Endodermal cell (in vitro differentiated cells): ENCODE results near the gene MOSPD3. TPM values are rescaled to one million over a fixed set of nuclear protein-coding genes. Genes with fewer than 3 reads are reported as not detected.
A peak's percentile ranks its signal among the peaks of the same experiment; 100 is the strongest.

ENCODE experiments used
- DNase-seq: peaks from one replicate; pipeline ENCODE4 v3.0.0-alpha.2; 2017
- H3K27ac ChIP-seq: 2 replicates; pipeline ENCODE4 v1.5.1; 2013; ENCODE audit warnings: mild to moderate bottlenecking, low read depth, low read length, moderate library complexity
- H3K27me3 ChIP-seq: 2 replicates; pipeline ENCODE4 v1.6.1; 2013; ENCODE audit warnings: mild to moderate bottlenecking, low read length, moderate library complexity; ENCODE audit not compliant: insufficient read depth, control insufficient read depth, poor library complexity, severe bottlenecking
- H3K36me3 ChIP-seq: 2 replicates; pipeline ENCODE4 v1.7.0; 2013; ENCODE audit warnings: mild to moderate bottlenecking, low read length, moderate library complexity; ENCODE audit not compliant: control insufficient read depth, insufficient read depth
- H3K4me1 ChIP-seq: one replicate; pipeline ENCODE4 v1.7.0; 2013; ENCODE audit warnings: low read length; ENCODE audit not compliant: control insufficient read depth, insufficient read depth
- H3K4me3 ChIP-seq: 2 replicates; pipeline ENCODE4 v1.5.1; 2013; ENCODE audit warnings: mild to moderate bottlenecking, low read length, moderate library complexity
- H3K9ac ChIP-seq: 2 replicates; pipeline ENCODE4 v1.6.1; 2013; ENCODE audit warnings: mild to moderate bottlenecking, low read length, moderate library complexity; ENCODE audit not compliant: poor library complexity, severe bottlenecking; ENCODE audit errors: extremely low read depth
- H3K9me3 ChIP-seq: 2 replicates; pipeline ENCODE4 v1.6.1; 2013; ENCODE audit warnings: mild to moderate bottlenecking, low read length, moderate library complexity; ENCODE audit not compliant: control insufficient read depth
- H3K27ac Mint-ChIP-seq: 2 replicates; pipeline ENCODE4 v1.8.0; 2020; ENCODE audit warnings: mixed read lengths
- H3K27me3 Mint-ChIP-seq: 2 replicates; pipeline ENCODE4 v1.8.0; 2021; ENCODE audit warnings: mild to moderate bottlenecking, mixed read lengths; ENCODE audit not compliant: insufficient read depth
- H3K36me3 Mint-ChIP-seq: 2 replicates; pipeline ENCODE4 v1.8.0; 2020; ENCODE audit warnings: low read depth, mixed read lengths
- H3K4me1 Mint-ChIP-seq: 2 replicates; pipeline ENCODE4 v1.8.0; 2020; ENCODE audit warnings: mixed read lengths
- H3K4me3 Mint-ChIP-seq: 2 replicates; pipeline ENCODE4 v1.8.0; 2020; ENCODE audit warnings: mild to moderate bottlenecking, moderate library complexity, mixed read lengths
- H3K9me3 Mint-ChIP-seq: 2 replicates; pipeline ENCODE4 v1.8.0; 2020; ENCODE audit warnings: mild to moderate bottlenecking, mixed read lengths
- WGBS, 2 experiments: methylation state at CpG; one replicate each; pipeline versions ENCODE4 v1.1.5 to v1.1.7; 2013; ENCODE audit warnings: missing lambda C conversion rate in 2 of 2, mixed read lengths in 1 of 2; ENCODE audit not compliant: insufficient coverage in 1 of 2, insufficient read length in 1 of 2; 5-methylcytosine and 5-hydroxymethylcytosine counted together
- total RNA-seq, 2 donors: library from RNA; stranded (reverse); fragmentation: NEBNext Ultra II Directional in 1 of 2; extraction: Animal tissue kit (Norgen Biotek cat#: 25700) in 1 of 2; gene quantifications; 2 replicates in 1 of 2; 3 replicates in 1 of 2; pipeline ENCODE4 v1.2.1, GENCODE V29; 2021
- TF ChIP-seq, protein P1 (sequence below): fragments of 200-600 bp; sonication (generic); conservative IDR thresholded peaks from 2 replicates; pipeline ENCODE4 v1.5.0; 2021; ENCODE audit warnings: antibody characterized with exemption, mild to moderate bottlenecking

MOSPD3 gene
- total RNA-seq, 2 donors from 2014 or later, result 19.8 to 25.5 TPM

DNA sequence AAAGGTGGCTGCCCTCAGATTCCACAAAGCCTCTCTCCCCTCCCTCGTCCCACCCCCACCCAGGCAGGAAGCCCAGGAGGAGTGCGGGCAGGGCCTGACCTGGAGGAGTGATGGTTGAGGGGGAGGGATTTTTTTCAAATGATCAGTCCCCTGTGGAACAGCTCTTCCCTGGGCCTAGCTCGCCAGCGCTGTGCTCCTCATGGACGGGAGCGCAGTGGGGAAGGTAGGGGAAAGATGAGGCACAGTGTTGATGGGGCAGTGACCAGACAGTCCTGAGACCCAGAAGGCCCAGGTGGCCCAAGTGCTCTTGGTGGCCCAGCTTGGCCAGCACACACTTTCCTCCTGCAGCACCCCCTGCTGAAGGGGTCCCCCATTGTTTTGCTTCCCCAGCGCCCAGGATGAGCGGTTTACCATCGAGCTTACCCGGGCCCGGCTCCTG lies 47.2 kb upstream of the MOSPD3 start:
- Mint-ChIP-seq H3K9me3 (no peaks in the 10 kb centered on the region), H3K4me1 (peaks cover 7% of the 10 kb centered on the region), H3K27ac (no peak overlapping the region), H3K27me3 (no peaks in the 10 kb centered on the region), H3K4me3 (no peak overlapping the region), H3K36me3 (peaks cover 30% of the 10 kb centered on the region)
- DNase-seq, result no peak
- Histone ChIP-seq H3K36me3 (peaks cover 55% of the 10 kb centered on the region), H3K4me3 (no peak overlapping the region), H3K9ac (no peak overlapping the region), H3K4me1 (no peaks in the 10 kb centered on the region), H3K27ac (no peak overlapping the region), H3K9me3 (no peaks in the 10 kb centered on the region), H3K27me3 (no peaks in the 10 kb centered on the region)
- WGBS, 2 experiments, result 97% methylated on average over 9 of the region's 11 CpGs; no CpG with 5 or more reads in 1 of the 2 experiments
- TF ChIP-seq, protein P1, sequence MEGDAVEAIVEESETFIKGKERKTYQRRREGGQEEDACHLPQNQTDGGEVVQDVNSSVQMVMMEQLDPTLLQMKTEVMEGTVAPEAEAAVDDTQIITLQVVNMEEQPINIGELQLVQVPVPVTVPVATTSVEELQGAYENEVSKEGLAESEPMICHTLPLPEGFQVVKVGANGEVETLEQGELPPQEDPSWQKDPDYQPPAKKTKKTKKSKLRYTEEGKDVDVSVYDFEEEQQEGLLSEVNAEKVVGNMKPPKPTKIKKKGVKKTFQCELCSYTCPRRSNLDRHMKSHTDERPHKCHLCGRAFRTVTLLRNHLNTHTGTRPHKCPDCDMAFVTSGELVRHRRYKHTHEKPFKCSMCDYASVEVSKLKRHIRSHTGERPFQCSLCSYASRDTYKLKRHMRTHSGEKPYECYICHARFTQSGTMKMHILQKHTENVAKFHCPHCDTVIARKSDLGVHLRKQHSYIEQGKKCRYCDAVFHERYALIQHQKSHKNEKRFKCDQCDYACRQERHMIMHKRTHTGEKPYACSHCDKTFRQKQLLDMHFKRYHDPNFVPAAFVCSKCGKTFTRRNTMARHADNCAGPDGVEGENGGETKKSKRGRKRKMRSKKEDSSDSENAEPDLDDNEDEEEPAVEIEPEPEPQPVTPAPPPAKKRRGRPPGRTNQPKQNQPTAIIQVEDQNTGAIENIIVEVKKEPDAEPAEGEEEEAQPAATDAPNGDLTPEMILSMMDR, result no peak

DNA sequence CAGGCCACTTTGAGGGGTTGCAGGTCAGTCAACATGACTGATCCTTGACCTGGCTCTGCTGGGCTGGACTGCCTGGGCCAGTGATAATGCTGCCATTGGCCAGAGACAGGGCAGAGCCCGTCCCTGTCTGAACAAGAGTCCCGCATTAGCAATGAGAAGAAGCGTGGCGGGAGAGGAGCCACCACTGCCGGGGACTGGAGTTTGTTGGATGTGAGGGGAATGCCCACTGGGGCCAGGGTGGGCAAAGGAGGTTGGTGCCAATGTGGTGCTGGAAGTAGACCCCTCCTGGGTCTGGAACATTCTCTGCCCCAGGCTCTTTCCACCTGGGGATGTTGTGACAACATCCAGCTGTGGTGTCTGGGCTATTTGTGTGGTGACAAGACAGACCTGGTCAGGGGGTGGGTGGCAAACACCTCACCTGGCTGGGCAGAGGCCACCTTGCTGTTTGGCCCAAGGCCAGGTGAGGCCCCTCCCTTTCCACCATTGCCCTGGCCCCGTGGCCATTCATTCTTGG lies 46.3 kb upstream of the MOSPD3 start:
- H3K9me3 ChIP-seq, result no peaks in the 10 kb centered on the region
- WGBS, 2 experiments, result 92 to 93% methylated on average over 4 to 6 of the region's 6 CpGs
- H3K4me1 Mint-ChIP-seq, result peaks cover 7% of the 10 kb centered on the region
- no peak for DNase-seq
- no peak overlapping the region for H3K4me3 ChIP-seq
- H3K27ac Mint-ChIP-seq, result peak overlapping the region; percentile 52
- no peaks in the 10 kb centered on the region for H3K27me3 Mint-ChIP-seq
- TF ChIP-seq, protein P1, result no peak
- no peaks in the 10 kb centered on the region for H3K4me1 ChIP-seq
- H3K9ac ChIP-seq, result no peak overlapping the region
- H3K9me3 Mint-ChIP-seq, result no peaks in the 10 kb centered on the region
- H3K27ac ChIP-seq, result no peak overlapping the region
- H3K27me3 ChIP-seq, result no peaks in the 10 kb centered on the region
- peaks cover 49% of the 10 kb centered on the region for H3K36me3 ChIP-seq
- H3K4me3 Mint-ChIP-seq, result no peak overlapping the region
- H3K36me3 Mint-ChIP-seq, result peaks cover 25% of the 10 kb centered on the region

DNA sequence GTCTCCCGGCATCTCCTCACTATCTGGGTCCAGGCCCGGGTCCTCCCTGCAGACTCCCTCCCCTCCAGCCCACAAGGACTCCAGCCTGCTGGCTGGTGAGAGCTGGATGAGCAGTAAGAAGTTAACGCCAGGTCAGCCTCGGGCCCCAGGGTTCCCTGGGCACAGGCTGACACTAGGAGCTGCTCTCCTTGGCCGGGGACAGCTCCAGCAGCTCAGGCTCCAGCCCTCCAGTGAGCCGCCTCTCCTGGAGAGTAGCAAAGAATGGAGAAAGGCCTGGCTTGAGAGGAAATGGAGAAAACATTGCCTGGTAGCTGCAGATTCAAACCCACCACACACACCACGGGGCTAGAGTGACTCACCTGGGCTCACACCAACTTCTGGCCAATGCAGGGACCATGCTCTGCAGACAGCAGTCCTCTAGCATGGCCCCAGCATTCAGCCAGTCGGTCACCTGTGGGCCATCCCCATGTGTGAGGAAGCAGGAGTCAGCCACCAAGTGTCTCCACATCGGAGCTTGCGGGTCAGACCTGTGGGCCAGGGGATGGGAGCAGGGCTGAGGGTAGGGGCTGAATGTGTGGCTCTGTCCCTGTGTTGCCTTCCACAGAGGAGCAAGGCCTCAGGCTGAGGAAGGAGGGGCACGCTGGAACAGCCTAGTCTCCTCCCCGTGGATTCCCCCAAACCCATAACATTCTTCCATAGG lies 45.2 kb upstream of the MOSPD3 start:
- peak; percentile 66 for DNase-seq
- WGBS, 2 experiments, result 83 to 88% methylated on average over 9 to 12 of the region's 12 CpGs
- H3K27me3 Mint-ChIP-seq, result no peaks in the 10 kb centered on the region
- Histone ChIP-seq H3K4me1 (peaks cover 4% of the 10 kb centered on the region), H3K9me3 (no peaks in the 10 kb centered on the region), H3K9ac (no peak overlapping the region), H3K4me3 (no peak overlapping the region), H3K27ac (peak overlapping the region; percentile 30), H3K27me3 (no peaks in the 10 kb centered on the region), H3K36me3 (peaks cover 38% of the 10 kb centered on the region)
- no peak overlapping the region for H3K4me3 Mint-ChIP-seq
- peak overlapping the region; percentile 52 for H3K27ac Mint-ChIP-seq
- peaks cover 23% of the 10 kb centered on the region for H3K36me3 Mint-ChIP-seq
- TF ChIP-seq, protein P1, result no peak
- H3K9me3 Mint-ChIP-seq, result no peaks in the 10 kb centered on the region
- peaks cover 13% of the 10 kb centered on the region for H3K4me1 Mint-ChIP-seq
